Endometrial microvascular endothelial cells (primary cell): Measurements from ENCODE around the gene PTH2. TPM values are rescaled to one million over a fixed set of nuclear protein-coding genes. Genes with fewer than 3 reads are reported as not detected.

ENCODE experiments used
- in situ Hi-C: cut with HindIII; loops from 2 replicates; pipeline ENCODE4 v1.10.0; 2017; ENCODE audit warnings: low sequenced_read_pairs, low pct_unique_long_range_greater_than_20kb; ENCODE audit errors: inconsistent ontology term
- total RNA-seq: library from RNA; depleted of rRNA; stranded (reverse); fragments of >200 nt; gene quantifications from one replicate; pipeline ENCODE4 v1.2.3, GENCODE V29; 2015; ENCODE audit errors: inconsistent ontology term

Gene PTH2
- total RNA-seq, 1 donor from 2014 or later: not detected

DNA sequence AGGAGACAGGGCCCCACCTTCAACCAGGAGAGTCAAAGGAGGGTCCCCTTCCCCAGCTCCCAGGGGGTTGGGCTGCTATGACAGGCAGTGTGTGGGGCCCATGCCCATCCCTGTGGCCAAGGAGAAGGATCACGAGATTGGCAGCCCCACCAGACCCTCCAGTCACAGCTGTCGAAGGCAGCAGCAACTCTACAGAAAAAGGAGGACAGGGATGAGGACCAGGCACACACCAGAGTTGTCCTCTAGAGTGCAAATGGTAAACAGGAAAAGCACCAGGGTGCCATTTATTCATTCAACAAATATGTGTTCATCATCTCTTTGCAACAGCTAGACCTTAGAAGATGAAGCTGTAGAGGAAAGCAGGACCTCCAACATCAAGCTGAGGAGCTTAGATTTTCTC is 4.1 kb downstream of the PTH2 start:
- in situ Hi-C loops: no loop called here

DNA sequence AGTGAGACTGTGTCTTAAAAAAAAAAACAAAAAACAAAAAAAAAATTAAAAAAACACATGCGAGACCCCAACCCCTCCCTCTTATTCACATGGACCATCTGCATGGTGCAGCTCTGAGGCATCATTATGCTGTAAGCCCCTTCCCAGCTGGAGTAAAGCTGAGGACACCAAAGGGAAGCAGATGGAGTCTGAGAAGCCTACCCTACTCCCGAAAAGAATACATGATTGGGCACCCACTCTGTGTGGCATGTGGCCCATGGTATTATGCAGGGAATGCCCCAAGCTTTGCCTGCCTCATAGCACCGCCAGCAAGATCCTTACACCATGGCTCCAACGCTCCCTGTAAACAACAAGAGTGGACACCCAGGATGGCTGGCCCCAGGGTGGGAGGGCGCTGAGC is 4.7 kb downstream of the PTH2 start:
- in situ Hi-C loops: no loop called here

- in situ Hi-C loops: no loop called here
Observed at GRCh38 chr19:49417088-49417487, 6.2 kb downstream of the PTH2 start.

GRCh38 chr19:49415810-49416200 is 7.4 kb downstream of the PTH2 start:
- in situ Hi-C loops: no loop called here

DNA sequence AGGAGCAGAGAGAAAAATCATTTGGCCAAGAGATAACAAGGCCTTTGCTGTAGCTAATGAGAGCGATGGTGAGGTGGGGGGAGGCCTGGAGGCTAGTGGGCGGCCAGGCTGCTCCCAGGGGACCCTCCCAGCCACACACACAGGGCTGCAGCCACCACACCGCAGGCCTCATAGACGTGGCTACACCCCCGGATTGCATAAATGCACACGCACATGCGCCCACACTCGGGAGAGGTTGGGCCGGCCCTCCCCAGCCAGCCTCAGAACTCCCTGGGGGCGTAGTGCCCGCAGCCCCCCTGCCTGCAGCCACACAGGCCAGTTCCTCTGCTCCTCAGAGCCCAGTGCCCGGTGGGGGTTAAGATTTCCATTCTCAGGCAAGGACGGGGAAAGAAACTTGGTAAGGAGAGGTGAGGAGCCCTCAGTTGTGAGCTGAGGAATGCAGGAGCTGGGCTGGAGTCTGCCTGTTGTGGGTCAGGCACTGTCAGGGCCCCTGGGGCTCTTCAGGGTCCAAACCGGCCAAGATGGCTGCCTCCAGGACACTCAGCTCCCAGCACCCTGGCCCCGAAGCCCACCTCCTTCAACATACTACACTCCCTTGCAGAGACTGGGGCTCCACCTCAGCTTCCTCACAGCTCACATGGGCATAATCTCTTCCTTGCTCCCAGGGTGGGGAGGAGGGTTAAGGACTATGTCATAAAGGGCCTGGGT is 8.0 kb downstream of the PTH2 start:
- in situ Hi-C loops: no loop called here

- in situ Hi-C loops: no loop called here
Observed at GRCh38 chr19:49414256-49414655, 9.0 kb downstream of the PTH2 start.

- in situ Hi-C loops: no loop called here
Observed at GRCh38 chr19:49413348-49413747, 9.9 kb downstream of the PTH2 start.

DNA sequence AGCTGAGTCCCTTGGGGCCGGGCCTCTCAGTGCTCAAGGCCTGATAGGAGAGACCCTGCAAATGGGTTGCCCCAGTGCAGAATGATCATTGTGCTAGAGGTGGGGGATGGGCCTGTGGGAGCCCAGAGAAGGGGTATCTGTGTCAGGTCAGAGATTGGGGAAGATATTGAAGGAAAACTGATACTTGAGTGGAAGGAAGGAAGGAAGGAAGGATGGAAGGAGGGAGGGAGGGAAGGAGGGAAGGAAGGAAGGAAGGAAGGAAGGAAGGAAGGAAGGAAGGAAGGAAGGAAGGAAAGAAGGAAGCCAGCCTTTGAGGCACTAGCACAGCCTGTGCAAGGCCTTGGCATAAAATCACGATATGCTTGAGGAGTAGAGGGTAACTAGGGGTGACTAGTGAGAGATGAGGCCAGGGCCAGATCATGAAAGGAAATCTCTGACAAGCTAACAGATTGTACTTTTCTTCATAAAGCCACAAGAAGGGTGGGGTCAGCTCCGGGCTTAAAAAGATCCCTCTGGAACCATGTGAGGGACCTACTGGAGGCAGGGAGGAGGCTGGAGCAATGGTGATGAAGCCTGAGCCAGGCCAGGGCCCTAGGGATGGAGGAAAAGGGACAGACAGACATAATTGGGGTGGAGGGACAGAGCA is 11.4 kb downstream of the PTH2 start:
- in situ Hi-C loops: no loop called here

DNA sequence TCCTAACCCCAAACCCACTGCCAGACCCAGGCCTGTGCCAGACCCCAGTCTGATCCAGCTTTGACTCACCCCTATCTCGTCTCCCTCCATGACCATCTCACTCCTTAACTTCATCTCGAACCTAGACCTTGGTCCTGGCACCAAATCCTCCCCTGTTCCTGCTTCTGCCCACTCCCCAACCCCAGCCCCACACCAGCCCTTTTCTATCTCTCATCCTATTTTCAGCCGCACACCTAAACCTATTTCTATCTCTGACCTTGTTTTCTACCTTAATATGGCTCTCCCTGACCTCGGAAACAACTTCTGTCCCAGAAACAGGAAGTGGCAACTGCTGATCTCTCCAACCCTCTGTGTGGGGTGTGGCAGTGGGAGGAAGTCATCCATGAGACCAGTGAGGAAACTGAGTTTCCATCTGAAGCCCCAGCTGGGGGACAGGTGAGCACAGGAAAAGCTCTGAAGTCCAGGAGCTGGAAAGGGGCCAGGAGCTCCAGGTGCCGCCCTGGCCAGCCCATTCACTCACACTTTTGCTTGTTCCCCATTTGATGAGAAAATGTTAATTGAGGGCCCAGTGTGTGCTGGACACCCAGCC is 13.7 kb downstream of the PTH2 start:
- in situ Hi-C loops: no loop called here

- in situ Hi-C loops: no loop called here
Observed at GRCh38 chr19:49408816-49409440, 14.3 kb downstream of the PTH2 start.

DNA sequence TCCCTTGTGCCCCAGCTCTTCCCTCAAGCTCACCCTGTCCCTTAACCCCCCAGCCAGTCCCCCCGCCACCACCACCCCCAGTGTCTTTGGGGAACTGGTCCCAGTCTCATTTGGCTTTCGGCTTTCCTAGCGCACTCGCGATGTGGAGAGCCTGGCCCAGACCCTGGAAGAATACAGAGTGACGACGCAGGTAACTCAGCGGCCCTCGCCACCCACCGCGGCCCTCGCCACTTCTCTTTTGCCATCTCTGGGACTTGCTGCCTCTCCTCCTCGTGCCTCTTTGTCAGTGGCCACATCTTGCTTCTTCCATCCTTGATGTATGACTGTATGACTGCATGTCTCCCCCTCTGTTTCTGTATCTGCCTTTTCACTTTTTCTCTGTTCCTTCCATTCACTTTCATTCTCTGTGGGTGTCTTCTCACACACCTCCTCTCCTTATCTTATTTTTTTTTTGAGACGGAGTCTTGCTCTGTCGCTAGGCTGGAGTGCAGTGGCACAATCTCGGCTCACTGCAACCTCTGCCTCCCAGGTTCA is 15.7 kb downstream of the PTH2 start:
- in situ Hi-C loops: no loop called here

GRCh38 chr19:49407079-49407478 is 16.2 kb downstream of the PTH2 start:
- in situ Hi-C loops: no loop called here

DNA sequence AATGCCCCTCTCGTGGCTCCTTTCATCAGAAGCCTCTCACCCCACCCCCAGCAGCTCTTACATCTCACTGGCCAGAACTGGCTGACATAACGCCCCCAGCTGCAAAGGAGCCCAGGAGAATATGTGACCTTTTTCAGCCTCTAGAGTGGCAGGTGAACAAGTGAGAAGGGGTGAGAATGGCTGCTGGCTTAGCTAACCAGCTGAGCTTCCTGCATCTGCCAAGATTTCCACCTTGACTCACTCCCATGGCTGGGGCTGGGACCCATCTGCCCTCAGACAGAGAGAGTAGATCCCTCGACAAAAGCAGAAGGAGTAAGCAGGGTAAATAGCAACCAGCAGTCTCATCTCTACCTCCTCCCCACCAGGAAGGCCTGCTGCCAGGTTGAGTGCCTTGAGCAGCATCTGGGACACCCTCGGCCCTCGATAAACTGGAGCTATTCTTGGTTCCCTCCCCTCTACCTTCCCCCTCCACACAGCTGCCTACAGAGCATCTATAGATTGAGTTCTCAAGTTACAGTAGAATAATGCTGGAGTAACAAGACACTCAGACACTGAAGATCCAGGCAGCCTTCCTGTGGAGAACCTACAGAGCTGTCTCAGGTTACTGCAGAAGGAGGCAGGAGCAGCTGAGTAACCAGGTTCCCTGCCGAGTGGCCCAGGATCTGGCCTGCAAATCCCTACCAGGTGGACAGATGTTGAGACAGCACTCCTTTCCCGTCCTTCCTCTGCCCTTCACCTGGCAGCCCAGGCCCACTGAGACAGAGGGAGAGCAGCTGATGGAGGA is 19.6 kb downstream of the PTH2 start:
- in situ Hi-C loops: no loop called here

- in situ Hi-C loops: no loop called here
Observed at GRCh38 chr19:49400029-49400428, 23.2 kb downstream of the PTH2 start.

- in situ Hi-C loops: no loop called here
Observed at GRCh38 chr19:49398931-49399330, 24.3 kb downstream of the PTH2 start.

DNA sequence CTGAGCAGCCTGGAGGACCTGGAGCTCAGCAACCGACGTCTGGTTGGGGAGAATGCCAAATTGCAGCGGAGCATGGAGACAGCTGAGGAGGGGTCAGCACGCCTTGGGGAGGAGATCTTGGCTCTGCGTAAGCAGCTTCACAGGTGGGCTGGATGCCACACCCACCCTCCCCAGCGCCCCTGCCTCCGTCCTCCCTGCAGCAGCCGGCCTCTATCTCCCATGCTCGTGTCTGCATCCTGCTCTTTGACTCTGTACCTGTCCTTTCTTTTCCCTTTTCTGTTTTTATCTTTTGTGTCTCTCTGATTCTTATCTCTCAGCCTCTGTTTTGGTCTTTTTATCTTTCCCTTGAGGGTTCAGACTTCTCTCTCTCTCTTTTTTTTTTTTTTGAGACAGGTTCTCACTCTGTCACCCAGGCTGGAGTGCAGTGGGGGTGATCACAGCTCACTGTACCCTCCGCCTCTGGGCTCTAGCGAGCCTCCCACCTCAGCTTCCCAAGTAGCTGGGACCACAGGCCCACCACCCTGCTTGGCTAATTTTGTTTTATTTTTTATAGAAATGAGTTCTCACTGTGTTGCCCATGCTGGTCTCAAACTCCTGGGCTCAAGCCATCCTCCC is 25.1 kb downstream of the PTH2 start:
- in situ Hi-C loops: no loop called here

- in situ Hi-C loops: no loop called here
Observed at GRCh38 chr19:49396738-49397505, 26.3 kb downstream of the PTH2 start.
